GM19455 (cell line): ENCODE data around the gene TLE4.
A peak's percentile ranks its signal among the peaks of the same experiment; 100 is the strongest.
"Not testable (repeated sequence)": the region's sequence is repeated elsewhere in the genome, so short reads cannot be mapped to it uniquely, and the experiment has no call there.

Source experiments
- ATAC-seq: cut with Tn5 transposase; IDR thresholded peaks from one replicate; pipeline ENCODE4 v1.9.1; 2021; ENCODE audit not compliant: unreplicated experiment

TLE4 gene

GRCh38 chr9:79571309-79572031, at the start of gene TLE4:
Gene TLE4, plus strand, starts transcription at chr9:79571965. Its CDS starts 826 bp downstream, at chr9:79572791.
- peak; percentile 84 for ATAC-seq

GRCh38 chr9:79522793-79523192, 49.0 kb upstream of the TLE4 start:
- no peak for ATAC-seq

- no peak for ATAC-seq
Measured at GRCh38 chr9:79524266-79524665, 47.5 kb upstream of the TLE4 start.

- no peak for ATAC-seq
Measured at GRCh38 chr9:79526149-79526672, 45.6 kb upstream of the TLE4 start.

- no peak for ATAC-seq
Measured at GRCh38 chr9:79535534-79535933, 36.2 kb upstream of the TLE4 start.

- ATAC-seq = no peak
Measured at GRCh38 chr9:79537838-79538237, 33.9 kb upstream of the TLE4 start.

GRCh38 chr9:79542735-79543620, 28.8 kb upstream of the TLE4 start:
- ATAC-seq = no peak

GRCh38 chr9:79544375-79544774, 27.4 kb upstream of the TLE4 start:
- not testable (repeated sequence) for ATAC-seq

- ATAC-seq = no peak
Measured at GRCh38 chr9:79551586-79551985, 20.2 kb upstream of the TLE4 start.

- no peak for ATAC-seq
Measured at GRCh38 chr9:79551994-79552393, 19.8 kb upstream of the TLE4 start.

- ATAC-seq = no peak
Measured at GRCh38 chr9:79555474-79556089, 16.2 kb upstream of the TLE4 start.

GRCh38 chr9:79559495-79560181, 12.1 kb upstream of the TLE4 start:
- no peak for ATAC-seq

GRCh38 chr9:79562749-79563386, 8.9 kb upstream of the TLE4 start:
- ATAC-seq = no peak

GRCh38 chr9:79564105-79564504, 7.7 kb upstream of the TLE4 start:
- no peak for ATAC-seq

GRCh38 chr9:79565245-79565644, 6.5 kb upstream of the TLE4 start:
- peak; percentile 96 for ATAC-seq

- no peak for ATAC-seq
Measured at GRCh38 chr9:79567671-79568098, 4.1 kb upstream of the TLE4 start.

- ATAC-seq = no peak
Measured at GRCh38 chr9:79568337-79569101, 3.2 kb upstream of the TLE4 start.

- ATAC-seq = no peak
Measured at GRCh38 chr9:79569814-79570447, 1.8 kb upstream of the TLE4 start.
